Keratinocyte (primary cell): ENCODE data around the gene MDGA2. TPM values are rescaled to one million over a fixed set of nuclear protein-coding genes. Genes with fewer than 3 reads are reported as not detected.
A peak's percentile ranks its signal among the peaks of the same experiment; 100 is the strongest.

Experiments
- DNase-seq: peaks from one replicate; pipeline ENCODE4 v3.0.0-alpha.2; 2011; ENCODE audit warnings: low read depth, missing footprints, low spot score
- FAIRE-seq: peaks from 2 replicates; lab custom pipeline; 2011; peaks lifted over from hg19 to GRCh38; lab: Jason Lieb, UNC
- H2AFZ ChIP-seq: 2 replicates; pipeline ENCODE4 v1.6.0; 2012; ENCODE audit warnings: low read length, control low read depth, inconsistent platforms; ENCODE audit not compliant: control insufficient read depth
- H3K27ac ChIP-seq: 2 replicates; pipeline ENCODE4 v1.5.1; 2011; ENCODE audit warnings: low read length; ENCODE audit not compliant: control insufficient read depth, insufficient read depth
- H3K27me3 ChIP-seq: 3 replicates; pipeline ENCODE4 v1.6.0; 2011; ENCODE audit warnings: low read length; ENCODE audit not compliant: control insufficient read depth, insufficient read depth; ENCODE audit errors: extremely low read depth
- H3K36me3 ChIP-seq, 2 experiments: 2 replicates in 1 of 2; 3 replicates in 1 of 2; pipeline ENCODE4 v1.5.1; 2011; ENCODE audit warnings: low read length in 2 of 2, mild to moderate bottlenecking in 1 of 2; ENCODE audit not compliant: control insufficient read depth in 2 of 2, insufficient read depth in 2 of 2; ENCODE audit errors: extremely low read depth in 1 of 2
- H3K4me1 ChIP-seq: 3 replicates; pipeline ENCODE4 v1.5.1; 2011; ENCODE audit warnings: low read length; ENCODE audit not compliant: control insufficient read depth, insufficient read depth; ENCODE audit errors: extremely low read depth
- H3K4me2 ChIP-seq: 3 replicates; pipeline ENCODE4 v1.6.0; 2011; ENCODE audit warnings: low read depth, low read length; ENCODE audit not compliant: control insufficient read depth, insufficient read depth; ENCODE audit errors: extremely low read depth
- H3K4me3 ChIP-seq, 3 experiments: fragments of 200-600 bp in 1 of 3; sonication (generic) in 1 of 3; 2 replicates in 2 of 3; 3 replicates in 1 of 3; pipeline ENCODE4 v1.5.1; 2011 to 2016; ENCODE audit warnings: low read length in 3 of 3, mild to moderate bottlenecking in 3 of 3, control low read depth in 2 of 3, inconsistent platforms in 1 of 3, low read depth in 1 of 3, mixed read lengths in 1 of 3, mixed run types in 1 of 3, moderate library complexity in 1 of 3; ENCODE audit not compliant: control insufficient read depth in 2 of 3, insufficient read depth in 2 of 3; ENCODE audit errors: extremely low read depth in 1 of 3
- H3K79me2 ChIP-seq: 2 replicates; pipeline ENCODE4 v1.6.0; 2012; ENCODE audit warnings: low read length; ENCODE audit not compliant: control insufficient read depth, insufficient read depth
- H3K9ac ChIP-seq: 3 replicates; pipeline ENCODE4 v1.6.0; 2011; ENCODE audit warnings: low read length; ENCODE audit not compliant: control insufficient read depth, insufficient read depth; ENCODE audit errors: extremely low read depth
- H3K9me1 ChIP-seq: 3 replicates; pipeline ENCODE4 v1.6.0; 2011; ENCODE audit warnings: low read length; ENCODE audit not compliant: control insufficient read depth, insufficient read depth; ENCODE audit errors: extremely low read depth
- H3K9me3 ChIP-seq: 2 replicates; pipeline ENCODE4 v1.5.1; 2012; ENCODE audit warnings: low read depth, low read length; ENCODE audit not compliant: control insufficient read depth
- H4K20me1 ChIP-seq: 3 replicates; pipeline ENCODE4 v1.6.0; 2011; ENCODE audit warnings: low read length; ENCODE audit not compliant: control insufficient read depth, insufficient read depth; ENCODE audit errors: extremely low read depth
- EZH2 ChIP-seq: IDR thresholded peaks from one replicate; pipeline ENCODE4 v1.6.1; 2012; ENCODE audit warnings: inconsistent platforms, mild to moderate bottlenecking, low read length, moderate library complexity
- dilution Hi-C: fragments of 300-500 bp; cut with MboI; formaldehyde crosslinking; loops from one replicate; pipeline ENCODE4 v1.7.0; 2020; ENCODE audit warnings: low sequenced_read_pairs; ENCODE audit not compliant: extremely low pct_ligation_motif_present
- polyA plus RNA-seq, 5 experiments: library from polyadenylated mRNA; depleted of rRNA in 3 of 5; stranded (reverse) in 3 of 5; stranded (forward) in 1 of 5; unstranded in 1 of 5; fragments of >200 nt; gene quantifications; 1 replicate in 1 of 5; 2 replicates in 3 of 5; 3 replicates in 1 of 5; pipeline versions ENCODE4 v1.2.1 to v1.2.3, GENCODE V29; 2011 to 2012; ENCODE audit warnings: missing spikeins in 2 of 5, low read depth in 1 of 5, low replicate concordance in 1 of 5
- TF ChIP-seq, protein P1 (sequence below), 3 experiments: IDR thresholded peaks in 1 of 3; conservative IDR thresholded peaks in 1 of 3; optimal IDR thresholded peaks in 1 of 3; 2 replicates in 2 of 3; 3 replicates in 1 of 3; pipeline versions ENCODE3 to v1.5.1; 2011; ENCODE audit warnings: low read length in 3 of 3, mild to moderate bottlenecking in 3 of 3, moderate library complexity in 2 of 3, control low read depth in 1 of 3, inconsistent platforms in 1 of 3; ENCODE audit not compliant: insufficient read depth in 2 of 3; ENCODE audit errors: extremely low read depth in 1 of 3

Gene MDGA2
- polyA plus RNA-seq, 1 donor (not counting 4 experiments of a cell fraction or from before 2014, with no cell fraction given), result not detected

DNA sequence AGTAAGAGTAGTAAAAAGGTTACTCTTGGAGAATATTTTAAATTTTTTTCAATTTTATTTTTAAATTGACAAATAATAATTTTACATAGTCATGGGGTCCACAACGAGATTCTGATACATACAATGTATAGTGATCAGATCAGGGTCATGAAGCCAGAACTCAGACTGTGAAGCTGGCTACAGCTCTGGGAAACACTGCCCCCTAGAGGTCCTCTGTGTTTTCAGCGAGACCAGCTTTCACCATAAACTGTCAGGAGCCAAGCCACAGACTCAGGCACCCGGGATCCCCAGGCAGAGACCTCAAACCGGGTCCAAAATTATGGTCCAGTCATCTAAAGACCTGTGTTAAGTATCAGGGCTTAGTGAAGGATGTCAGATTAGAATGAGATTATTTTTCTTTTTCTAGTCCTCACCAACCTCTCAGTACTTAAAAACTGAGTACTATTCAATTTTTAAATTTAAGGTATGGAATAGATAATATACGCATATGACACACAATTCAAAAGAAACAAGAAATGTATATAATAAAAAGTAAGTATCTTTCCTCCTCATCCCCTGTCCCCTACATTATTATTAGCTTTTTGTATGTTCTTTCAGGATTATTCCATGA is 397.1 kb downstream of the MDGA2 start:
- no peaks in the 10 kb centered on the region for H3K9me1 ChIP-seq
- H3K79me2 ChIP-seq, result no peaks in the 10 kb centered on the region
- dilution Hi-C loops, result no loop called here
- TF ChIP-seq, protein P1, sequence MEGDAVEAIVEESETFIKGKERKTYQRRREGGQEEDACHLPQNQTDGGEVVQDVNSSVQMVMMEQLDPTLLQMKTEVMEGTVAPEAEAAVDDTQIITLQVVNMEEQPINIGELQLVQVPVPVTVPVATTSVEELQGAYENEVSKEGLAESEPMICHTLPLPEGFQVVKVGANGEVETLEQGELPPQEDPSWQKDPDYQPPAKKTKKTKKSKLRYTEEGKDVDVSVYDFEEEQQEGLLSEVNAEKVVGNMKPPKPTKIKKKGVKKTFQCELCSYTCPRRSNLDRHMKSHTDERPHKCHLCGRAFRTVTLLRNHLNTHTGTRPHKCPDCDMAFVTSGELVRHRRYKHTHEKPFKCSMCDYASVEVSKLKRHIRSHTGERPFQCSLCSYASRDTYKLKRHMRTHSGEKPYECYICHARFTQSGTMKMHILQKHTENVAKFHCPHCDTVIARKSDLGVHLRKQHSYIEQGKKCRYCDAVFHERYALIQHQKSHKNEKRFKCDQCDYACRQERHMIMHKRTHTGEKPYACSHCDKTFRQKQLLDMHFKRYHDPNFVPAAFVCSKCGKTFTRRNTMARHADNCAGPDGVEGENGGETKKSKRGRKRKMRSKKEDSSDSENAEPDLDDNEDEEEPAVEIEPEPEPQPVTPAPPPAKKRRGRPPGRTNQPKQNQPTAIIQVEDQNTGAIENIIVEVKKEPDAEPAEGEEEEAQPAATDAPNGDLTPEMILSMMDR (optimal IDR thresholded peaks at IDR 0.05 in 1 of 3, IDR thresholded peaks at IDR 0.05 in 1 of 3, conservative IDR thresholded peaks at IDR 0.05 in 1 of 3; ENCODE audit: extremely low read depth in 1 of 3, insufficient read depth in 2 of 3, low read length in 3 of 3), result peak; percentile 57 to 73 (median 67)
- no peak for TF ChIP-seq EZH2
- no peak overlapping the region for H3K27ac ChIP-seq
- DNase-seq, result no peak
- H4K20me1 ChIP-seq, result no peaks in the 10 kb centered on the region
- no peaks in the 10 kb centered on the region for H3K36me3 ChIP-seq
- no peaks in the 10 kb centered on the region for H3K27me3 ChIP-seq
- FAIRE-seq, result no peak
- no peak overlapping the region for H2AFZ ChIP-seq
- no peak overlapping the region for H3K4me3 ChIP-seq
- H3K4me1 ChIP-seq, result no peaks in the 10 kb centered on the region
- H3K9me3 ChIP-seq, result no peaks in the 10 kb centered on the region
- H3K9ac ChIP-seq, result no peak overlapping the region
- H3K4me2 ChIP-seq, result no peak overlapping the region

DNA sequence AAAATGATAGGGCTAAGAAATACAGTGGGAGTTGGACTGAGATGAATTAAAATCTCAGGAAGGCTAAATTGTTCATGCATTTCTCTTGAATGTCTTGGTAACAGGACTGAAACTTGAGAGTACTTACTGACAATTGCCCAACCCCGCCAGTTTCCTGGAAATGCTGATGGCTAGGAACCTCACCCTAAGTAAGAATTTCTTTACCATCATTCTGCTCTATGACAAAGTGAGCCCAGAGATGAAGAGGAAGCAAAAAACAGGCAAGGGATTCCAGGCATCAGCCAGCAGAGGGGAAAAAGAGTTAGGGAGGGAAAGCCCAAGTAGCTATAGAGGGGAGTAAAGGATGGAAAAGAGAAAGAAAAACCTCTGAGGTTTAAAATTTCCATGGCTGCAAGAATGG is 397.7 kb downstream of the MDGA2 start:
- Histone ChIP-seq H3K36me3 (no peaks in the 10 kb centered on the region), H3K79me2 (no peaks in the 10 kb centered on the region), H3K27me3 (no peaks in the 10 kb centered on the region), H3K9ac (no peak overlapping the region), H3K4me3 (no peak overlapping the region), H2AFZ (no peak overlapping the region), H3K9me3 (no peaks in the 10 kb centered on the region), H3K4me2 (no peak overlapping the region), H3K27ac (no peak overlapping the region), H4K20me1 (no peaks in the 10 kb centered on the region), H3K9me1 (no peaks in the 10 kb centered on the region), H3K4me1 (no peaks in the 10 kb centered on the region)
- dilution Hi-C loops, result no loop called here
- DNase-seq (no peak), FAIRE-seq (no peak)
- TF ChIP-seq, protein P1 (optimal IDR thresholded peaks at IDR 0.05 in 1 of 3, IDR thresholded peaks at IDR 0.05 in 1 of 3, conservative IDR thresholded peaks at IDR 0.05 in 1 of 3; ENCODE audit: extremely low read depth in 1 of 3, insufficient read depth in 2 of 3, low read length in 3 of 3), result no peak
- TF ChIP-seq EZH2, result no peak
